GM12891 (cell line): ENCODE results near the gene SLC7A9.
"Not testable (repeated sequence)": the region's sequence is repeated elsewhere in the genome, so short reads cannot be mapped to it uniquely, and the experiment has no call there.

Experiments
- PAX5 ChIP-seq: IDR thresholded peaks from 2 replicates; pipeline ENCODE4 v1.6.1; 2011; ENCODE audit warnings: low read length, moderate library complexity, mild to moderate bottlenecking; ENCODE audit not compliant: insufficient read depth, severe bottlenecking
- POLR2A ChIP-seq: IDR thresholded peaks from 2 replicates; pipeline ENCODE4 v1.6.1; 2011; ENCODE audit warnings: low read depth, low read length, control low read depth
- POLR2AphosphoS5 ChIP-seq: IDR thresholded peaks from 2 replicates; pipeline ENCODE4 v1.6.1; 2011; ENCODE audit warnings: low read depth, low read length, control low read depth
- POU2F2 ChIP-seq: IDR thresholded peaks from 2 replicates; pipeline ENCODE4 v1.6.1; 2011; ENCODE audit warnings: low read depth, mild to moderate bottlenecking, control low read depth, low read length, moderate library complexity
- SPI1 ChIP-seq: IDR thresholded peaks from 2 replicates; pipeline ENCODE4 v1.6.1; 2011; ENCODE audit warnings: low read depth, low read length, control low read depth
- TAF1 ChIP-seq: IDR thresholded peaks from 2 replicates; pipeline ENCODE4 v1.6.1; 2011; ENCODE audit warnings: low read depth, low read length, control low read depth

DNA sequence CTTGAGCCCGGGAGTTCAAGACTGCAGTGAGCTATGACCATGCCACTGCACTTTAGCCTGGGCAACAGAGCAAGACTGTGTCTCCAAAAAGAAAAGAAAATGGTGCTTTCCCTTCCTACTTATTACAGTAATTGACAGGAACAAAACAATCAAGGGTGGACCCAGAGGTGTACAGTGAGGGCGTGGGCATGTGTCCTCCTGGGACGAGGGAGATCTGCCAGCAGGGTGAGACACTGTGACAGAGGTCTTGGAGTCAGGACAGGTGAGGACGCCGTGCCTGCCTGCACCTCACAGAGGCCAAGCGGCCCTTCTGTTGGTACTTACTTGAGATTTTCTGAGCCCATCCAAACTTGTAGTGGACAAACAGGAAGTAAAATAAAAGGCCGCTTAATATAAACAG lies 36.7 kb downstream of the SLC7A9 start:
- not testable (repeated sequence) for TF ChIP-seq POLR2AphosphoS5, POLR2A, TAF1, SPI1, POU2F2, PAX5
